Right ventricle myocardium inferior (tissue), 1 donor: ENCODE results near the gene MYOZ1. TPM values are rescaled to one million over a fixed set of nuclear protein-coding genes. Genes with fewer than 3 reads are reported as not detected.
A peak's percentile ranks its signal among the peaks of the same experiment; 100 is the strongest.
"Not testable (repeated sequence)": the region's sequence is repeated elsewhere in the genome, so short reads cannot be mapped to it uniquely, and the experiment has no call there.

ENCODE experiments used
- ATAC-seq: fragments of 200-7000 bp; cut with Tn5 transposase; one replicate; pipeline ENCODE4 v1.9.1; 2020; ENCODE audit warnings: mild to moderate bottlenecking, moderate library complexity
- DNase-seq: peaks from one replicate; pipeline ENCODE4 v3.0.0; 2021; ENCODE audit errors: missing footprints
- intact Hi-C: fragments of 100-400 bp; cut with DNase I; formaldehyde crosslinking; loops from one replicate; pipeline ENCODE4 v1.11.0; 2022
- long read RNA-seq: library from polyadenylated mRNA; unstranded; transcript quantifications from one replicate; pipeline ENCODE4 v2.0.0, GENCODE V29; 2021
- total RNA-seq: library from RNA; stranded (reverse); fragmentation: NEBNext Ultra II Directional; extraction: Animal tissue kit (Norgen Biotek cat#: 25700); gene quantifications from one replicate; pipeline ENCODE4 v1.2.1, GENCODE V29; 2021
- donor health status: DM: no; HTN: yes; CAD: no; lungs with severe emphysema.

Gene MYOZ1, protein sequence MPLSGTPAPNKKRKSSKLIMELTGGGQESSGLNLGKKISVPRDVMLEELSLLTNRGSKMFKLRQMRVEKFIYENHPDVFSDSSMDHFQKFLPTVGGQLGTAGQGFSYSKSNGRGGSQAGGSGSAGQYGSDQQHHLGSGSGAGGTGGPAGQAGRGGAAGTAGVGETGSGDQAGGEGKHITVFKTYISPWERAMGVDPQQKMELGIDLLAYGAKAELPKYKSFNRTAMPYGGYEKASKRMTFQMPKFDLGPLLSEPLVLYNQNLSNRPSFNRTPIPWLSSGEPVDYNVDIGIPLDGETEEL
- 0.51 TPM for total RNA-seq
- long read RNA-seq = 0 reads

- intact Hi-C loops = no loop called here
- no peak for DNase-seq
- ATAC-seq = no peak
These were observed at the start of gene MYOZ1 for GRCh38 chr10:73641328-73642060. Gene MYOZ1, minus strand, starts transcription at chr10:73641474. Its CDS starts 1,457 bp downstream, at chr10:73640017.

GRCh38 chr10:73690755-73691154, 49.5 kb upstream of the MYOZ1 start:
- DNase-seq, intact Hi-C loops, ATAC-seq: not testable (repeated sequence)

DNA sequence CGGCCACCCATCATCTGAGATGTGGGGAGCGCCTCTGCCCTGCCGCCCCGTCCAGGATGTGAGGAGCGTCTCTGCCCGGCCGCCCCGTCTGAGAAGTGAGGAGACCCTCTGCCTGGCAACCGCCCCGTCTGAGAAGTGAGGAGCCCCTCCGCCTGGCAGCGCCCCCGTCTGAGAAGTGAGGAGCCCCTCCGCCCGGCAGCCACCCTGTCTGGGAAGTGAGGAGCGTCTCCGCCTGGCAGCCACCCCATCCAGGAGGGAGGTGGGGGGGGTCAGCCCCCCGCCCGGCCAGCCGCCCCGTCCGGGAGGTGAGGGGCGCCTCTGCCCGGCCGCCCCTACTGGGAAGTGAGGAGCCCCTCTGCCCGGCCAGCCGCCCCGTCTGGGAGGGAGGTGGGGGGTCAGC, 48.3 kb upstream of the MYOZ1 start:
- ATAC-seq, intact Hi-C loops, DNase-seq: not testable (repeated sequence)

- intact Hi-C loops, ATAC-seq, DNase-seq: not testable (repeated sequence)
These were observed 46.4 kb upstream of the MYOZ1 start for GRCh38 chr10:73687641-73688040.

DNA sequence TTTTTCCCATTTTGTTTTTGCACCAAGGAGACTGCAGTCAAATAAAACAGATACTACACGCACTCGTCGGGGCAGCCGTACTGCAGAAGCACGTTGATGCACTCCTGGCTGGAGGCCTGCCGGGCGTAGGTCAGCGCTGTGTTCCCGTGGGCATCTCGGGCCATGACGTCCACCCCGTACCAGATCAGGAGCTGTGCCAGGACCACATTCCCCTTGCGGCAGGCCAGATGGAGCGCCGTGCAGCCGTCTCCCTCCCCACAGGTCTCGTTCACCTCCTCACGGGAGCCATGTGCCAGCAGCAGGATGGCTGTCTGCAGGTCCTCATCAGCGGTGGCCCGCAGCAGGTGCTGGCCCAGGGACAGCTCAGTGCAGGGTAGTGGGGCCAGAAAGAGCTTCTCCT, 33.3 kb upstream of the MYOZ1 start:
- DNase-seq, intact Hi-C loops, ATAC-seq: not testable (repeated sequence)

DNA sequence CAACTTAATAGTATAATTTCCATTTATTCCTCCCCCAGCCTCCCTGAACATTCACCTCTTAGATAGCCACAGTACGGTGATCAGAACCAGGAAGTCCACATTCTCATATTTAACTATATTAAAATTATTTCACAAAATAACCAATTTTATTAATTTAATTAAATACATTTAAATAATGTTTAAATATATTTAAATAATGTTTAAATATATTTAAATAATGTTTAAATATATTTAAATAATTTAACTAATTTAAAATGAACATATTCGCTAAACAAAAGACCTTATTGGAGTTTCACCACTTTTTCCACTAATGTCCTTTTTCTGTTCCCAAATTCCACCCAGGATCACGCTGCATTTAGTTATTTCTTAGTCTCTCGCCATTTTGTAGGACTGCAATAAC, 27.1 kb upstream of the MYOZ1 start:
- ATAC-seq, DNase-seq, intact Hi-C loops: not testable (repeated sequence)

DNA sequence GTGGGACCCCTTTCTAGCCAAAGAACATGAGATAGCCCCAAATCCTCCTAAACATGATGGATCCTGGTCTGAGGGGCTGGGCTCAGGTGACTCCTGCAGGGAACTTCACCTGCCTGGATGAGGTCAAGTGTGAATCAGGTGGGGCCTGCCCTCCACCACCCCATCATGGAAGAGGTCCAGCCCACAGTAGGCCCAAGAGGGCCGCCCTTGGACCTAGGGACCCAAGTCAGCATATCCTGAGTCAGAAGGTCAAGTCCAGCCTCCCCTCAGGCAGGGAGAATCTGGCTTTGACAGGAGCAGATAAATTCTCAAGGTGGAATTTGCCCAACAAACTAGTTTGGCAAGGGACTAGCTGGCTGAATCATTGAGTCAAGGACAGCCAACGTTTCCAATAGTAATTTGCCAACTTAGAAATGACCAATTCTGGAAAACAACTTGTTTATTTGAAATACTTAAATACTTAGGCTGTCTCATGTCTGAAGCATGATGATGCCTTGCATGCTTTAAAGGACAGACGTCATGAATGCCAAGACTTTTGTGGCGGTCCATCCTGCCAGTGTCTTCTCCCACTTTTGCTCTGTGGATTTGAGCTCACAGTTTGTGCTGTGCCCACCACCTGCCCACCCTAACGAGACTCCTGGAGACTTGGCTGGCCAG, 25.0 kb upstream of the MYOZ1 start:
- DNase-seq, intact Hi-C loops, ATAC-seq: not testable (repeated sequence)

GRCh38 chr10:73665581-73665980, 24.3 kb upstream of the MYOZ1 start:
- ATAC-seq, DNase-seq, intact Hi-C loops: not testable (repeated sequence)

GRCh38 chr10:73664156-73665040, 23.1 kb upstream of the MYOZ1 start:
- ATAC-seq, intact Hi-C loops, DNase-seq: not testable (repeated sequence)

- ATAC-seq, intact Hi-C loops, DNase-seq: not testable (repeated sequence)
These were observed 22.3 kb upstream of the MYOZ1 start for GRCh38 chr10:73663621-73664020.

GRCh38 chr10:73662705-73663104, 21.4 kb upstream of the MYOZ1 start:
- ATAC-seq, DNase-seq, intact Hi-C loops: not testable (repeated sequence)

GRCh38 chr10:73655990-73656298, 14.7 kb upstream of the MYOZ1 start, which contains the start of gene SYNPO2L:
Gene SYNPO2L, minus strand, starts transcription at chr10:73656029. Its CDS starts 107 bp downstream, at chr10:73655922.
- intact Hi-C loops = no loop called here
- peak; percentile 81 for ATAC-seq
- no peak for DNase-seq

DNA sequence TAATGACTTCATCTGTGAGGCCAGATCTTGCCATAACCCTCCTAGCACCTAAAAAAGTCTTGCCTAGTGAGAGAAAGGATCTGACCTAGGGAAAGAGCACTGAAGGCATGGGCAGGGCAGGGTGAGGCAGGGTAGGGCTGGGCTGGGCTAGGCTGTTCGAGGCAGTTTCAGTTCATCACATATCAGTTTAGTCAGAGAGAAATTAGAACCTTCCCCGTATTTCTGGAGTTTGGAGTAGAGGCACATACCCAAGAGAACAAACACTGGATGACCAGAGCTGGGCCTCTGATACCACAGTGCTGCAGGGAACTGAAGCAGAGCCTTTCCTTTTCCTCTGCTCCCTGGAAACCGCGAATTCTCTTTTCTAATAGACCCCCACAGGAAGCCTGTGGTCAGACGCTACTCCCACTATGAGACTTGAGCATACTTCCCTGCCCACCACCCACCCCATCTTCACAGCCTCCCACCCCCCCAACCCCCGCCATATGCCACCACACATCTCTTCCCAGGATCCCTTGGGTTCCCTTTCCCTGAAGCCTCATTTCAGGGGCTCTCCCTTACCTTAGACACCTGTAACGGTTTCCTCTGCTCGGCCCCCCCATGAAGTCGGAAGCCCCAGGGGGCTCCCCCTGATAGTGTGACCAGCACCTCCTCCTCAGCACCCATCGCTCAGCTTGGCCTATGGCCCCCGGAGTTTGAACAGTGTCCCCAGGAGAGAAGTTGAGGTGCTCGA, 14.1 kb upstream of the MYOZ1 start:
- DNase-seq = no peak
- intact Hi-C loops = no loop called here
- no peak for ATAC-seq

- intact Hi-C loops = loop anchor here (5.0 kb wide), 1 partner anchor 64 kb away; no protein-coding TSS in a partner anchor
- DNase-seq (no peak), ATAC-seq (no peak)
These were observed 12.4 kb upstream of the MYOZ1 start for GRCh38 chr10:73653701-73654100.

DNA sequence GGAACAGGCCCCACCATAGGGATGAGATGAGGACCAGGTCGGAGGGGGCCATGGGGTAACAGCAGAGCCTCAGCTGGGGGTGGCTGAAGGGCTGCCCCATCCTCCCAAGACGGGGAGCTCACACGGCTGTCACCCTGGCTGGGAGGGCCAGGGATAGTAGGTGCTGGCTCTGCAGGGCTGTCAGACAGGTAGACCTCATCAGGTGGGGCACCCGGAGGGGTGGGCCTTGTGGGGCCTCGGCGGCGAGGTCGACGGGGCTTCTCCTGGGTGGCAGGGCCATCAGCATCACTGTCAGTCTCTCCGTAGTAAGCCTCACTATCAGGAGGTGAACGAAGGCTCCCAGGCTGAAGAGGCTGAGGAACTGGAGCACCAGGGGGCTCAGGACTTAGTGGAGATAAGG, 11.9 kb upstream of the MYOZ1 start:
- ATAC-seq = no peak
- no peak for DNase-seq
- intact Hi-C loops = loop anchor here (5.0 kb wide), 1 partner anchor 64 kb away; no protein-coding TSS in a partner anchor

DNA sequence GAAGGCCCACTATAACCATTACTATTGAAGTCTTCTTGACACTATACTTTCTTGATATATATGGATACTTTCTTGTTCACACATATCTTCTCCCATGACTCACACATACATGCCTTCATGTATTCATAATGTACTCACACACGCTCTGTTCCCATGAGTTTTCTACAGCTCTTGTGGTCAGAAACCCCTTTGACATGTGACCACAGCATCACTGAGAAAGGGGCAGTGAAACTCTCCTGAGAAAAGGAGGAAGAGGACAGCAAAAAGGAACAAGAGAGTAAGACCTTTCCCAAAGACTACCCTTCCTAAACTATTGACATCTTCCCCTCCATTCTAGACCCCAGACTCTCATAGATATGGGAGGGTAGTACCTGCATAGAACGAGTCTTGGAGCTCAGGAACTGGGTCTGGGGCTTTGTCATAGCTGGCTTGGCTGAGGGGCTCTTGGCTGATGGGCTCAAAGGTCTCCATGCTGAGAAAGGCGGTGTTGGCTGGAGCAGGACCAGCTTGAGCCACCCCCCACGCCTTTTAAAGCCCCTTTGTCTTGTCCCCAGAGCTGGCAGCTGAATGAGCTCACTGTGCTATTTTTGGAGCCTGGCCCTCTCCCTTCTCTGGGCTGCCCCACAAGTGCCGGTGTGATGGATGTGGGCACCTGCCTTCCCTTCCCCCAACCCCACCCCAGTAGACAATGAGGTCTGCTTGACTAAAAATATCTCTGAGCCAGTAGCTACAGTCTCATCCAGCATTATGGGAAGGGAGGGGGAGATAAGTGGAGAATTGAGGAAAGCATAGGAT, 9.5 kb upstream of the MYOZ1 start:
- DNase-seq = no peak
- peak; percentile 56 for ATAC-seq
- intact Hi-C loops = loop anchor here (5.0 kb wide), 1 partner anchor 67 kb away; no protein-coding TSS in a partner anchor
